Measurements from ENCODE around the gene CTAG1A. TPM values are rescaled to one million over a fixed set of nuclear protein-coding genes. Genes with fewer than 3 reads are reported as not detected.

Gene CTAG1A
- total RNA-seq, 1 experiment from 2014 or later: not detected

- ATAC-seq: no peak
- Histone ChIP-seq H3K9me3 (ENCODE audit: control insufficient read depth in 1 of 2, insufficient read depth in 1 of 2, low read depth in 1 of 2, low read length in 2 of 2) (no peaks in the 10 kb centered on the region), H4K20me1 (ENCODE audit: insufficient read depth) (no peaks in the 10 kb centered on the region), H3K79me2 (ENCODE audit: insufficient read depth, low read length) (no peaks in the 10 kb centered on the region), H3K27ac (ENCODE audit: low read depth, low read length) (no peak overlapping the region), H3K27me3 (ENCODE audit: insufficient read depth, low read length) (no peaks in the 10 kb centered on the region), H3K4me2 (ENCODE audit: low read length) (no peak overlapping the region), H3K9me2 (ENCODE audit: insufficient read depth) (no peaks in the 10 kb centered on the region), H3K36me3 (ENCODE audit: control insufficient read depth in 1 of 2, insufficient read depth in 2 of 2, low read length in 2 of 2) (no peaks in the 10 kb centered on the region), H3K9ac (ENCODE audit: low read length) (no peak overlapping the region), H3K4me1 (ENCODE audit: control insufficient read depth in 1 of 2, insufficient read depth in 2 of 2, low read length in 2 of 2) (peaks cover 6 to 11% of the 10 kb centered on the region in 2 experiments; a peak in 3 of 4 replicates), H3K4me3 (replicated peaks in 1 of 2; ENCODE audit: low read depth in 1 of 2, low read length in 2 of 2) (no peak overlapping the region), H2AFZ (ENCODE audit: low read depth, low read length, poor library complexity, severe bottlenecking) (no peak overlapping the region)
- POLR2A ChIA-PET: no interaction called here
- no TSS peak for BruUV-seq (replicated peaks)
- TF ChIP-seq EZH2phosphoT487 (IDR thresholded peaks at IDR 0.05; ENCODE audit: borderline replicate concordance) (no peak), ZFX (IDR thresholded peaks at IDR 0.05) (no peak), JUND (IDR thresholded peaks at IDR 0.05) (no peak)
- TF ChIP-seq, protein P1, sequence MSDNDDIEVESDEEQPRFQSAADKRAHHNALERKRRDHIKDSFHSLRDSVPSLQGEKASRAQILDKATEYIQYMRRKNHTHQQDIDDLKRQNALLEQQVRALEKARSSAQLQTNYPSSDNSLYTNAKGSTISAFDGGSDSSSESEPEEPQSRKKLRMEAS (IDR thresholded peaks at IDR 0.05): no peak
- CTCF ChIA-PET: no interaction called here
- RAD21 ChIA-PET (ENCODE audit: low non-redundant PET in 1 of 2, low total read pairs in 2 of 2, uncharacterized antibody in 2 of 2, unreplicated experiment in 2 of 2): no interaction called here
- intact Hi-C loops (cut with micrococcal nuclease): no loop called here
- no peak for DNase-seq (ENCODE audit: low read depth, low spot score)
Observed at GRCh38 chrX:154593201-154593600, 8.3 kb downstream of the CTAG1A start.

GRCh38 chrX:154594491-154594890 is 9.6 kb downstream of the CTAG1A start:
- H3K27ac ChIP-seq (ENCODE audit: low read depth, low read length): no peak overlapping the region
- H3K9ac ChIP-seq (ENCODE audit: low read length): no peak overlapping the region
- no peak overlapping the region for H3K4me2 ChIP-seq (ENCODE audit: low read length)
- intact Hi-C loops (cut with micrococcal nuclease): no loop called here
- TF ChIP-seq CBX3 (IDR thresholded peaks at IDR 0.05; ENCODE audit: low read depth): no peak
- no peak for TF ChIP-seq SIN3A (IDR thresholded peaks at IDR 0.05; ENCODE audit: low read depth)
- TF ChIP-seq EZH2 (IDR thresholded peaks at IDR 0.05): no peak
- TF ChIP-seq ZFX (IDR thresholded peaks at IDR 0.05): no peak
- no peak for TF ChIP-seq FOSL1 (IDR thresholded peaks at IDR 0.05; ENCODE audit: low read depth)
- TF ChIP-seq, protein P2, sequence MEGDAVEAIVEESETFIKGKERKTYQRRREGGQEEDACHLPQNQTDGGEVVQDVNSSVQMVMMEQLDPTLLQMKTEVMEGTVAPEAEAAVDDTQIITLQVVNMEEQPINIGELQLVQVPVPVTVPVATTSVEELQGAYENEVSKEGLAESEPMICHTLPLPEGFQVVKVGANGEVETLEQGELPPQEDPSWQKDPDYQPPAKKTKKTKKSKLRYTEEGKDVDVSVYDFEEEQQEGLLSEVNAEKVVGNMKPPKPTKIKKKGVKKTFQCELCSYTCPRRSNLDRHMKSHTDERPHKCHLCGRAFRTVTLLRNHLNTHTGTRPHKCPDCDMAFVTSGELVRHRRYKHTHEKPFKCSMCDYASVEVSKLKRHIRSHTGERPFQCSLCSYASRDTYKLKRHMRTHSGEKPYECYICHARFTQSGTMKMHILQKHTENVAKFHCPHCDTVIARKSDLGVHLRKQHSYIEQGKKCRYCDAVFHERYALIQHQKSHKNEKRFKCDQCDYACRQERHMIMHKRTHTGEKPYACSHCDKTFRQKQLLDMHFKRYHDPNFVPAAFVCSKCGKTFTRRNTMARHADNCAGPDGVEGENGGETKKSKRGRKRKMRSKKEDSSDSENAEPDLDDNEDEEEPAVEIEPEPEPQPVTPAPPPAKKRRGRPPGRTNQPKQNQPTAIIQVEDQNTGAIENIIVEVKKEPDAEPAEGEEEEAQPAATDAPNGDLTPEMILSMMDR (IDR thresholded peaks at IDR 0.05 in 2 of 3, conservative IDR thresholded peaks at IDR 0.05 in 1 of 3; ENCODE audit: borderline replicate concordance in 1 of 3, insufficient read depth in 1 of 3, low read depth in 2 of 3, low read length in 2 of 3): no peak
- no peak for TF ChIP-seq CEBPB (IDR thresholded peaks at IDR 0.05; ENCODE audit: low read depth)
- no peak for TF ChIP-seq ELF1 (IDR thresholded peaks at IDR 0.05; ENCODE audit: borderline replicate concordance, low read depth)
- no peak for TF ChIP-seq ZBTB33 (IDR thresholded peaks at IDR 0.05; ENCODE audit: extremely low read depth, insufficient replicate concordance, low read length)
- no peak for TF ChIP-seq ZNF274 (IDR thresholded peaks at IDR 0.05; ENCODE audit: low read depth, low read length)
- TF ChIP-seq JUND (IDR thresholded peaks at IDR 0.05): no peak
- TF ChIP-seq TCF7L2 (IDR thresholded peaks at IDR 0.05; ENCODE audit: borderline replicate concordance, extremely low read depth, insufficient read depth, insufficient read length): no peak
- TF ChIP-seq EGR1 (IDR thresholded peaks at IDR 0.05; ENCODE audit: low read depth): no peak
- no peaks in the 10 kb centered on the region for H3K79me2 ChIP-seq (ENCODE audit: insufficient read depth, low read length)
- no peaks in the 10 kb centered on the region for H3K36me3 ChIP-seq (ENCODE audit: control insufficient read depth in 1 of 2, insufficient read depth in 2 of 2, low read length in 2 of 2)
- no peaks in the 10 kb centered on the region for H4K20me1 ChIP-seq (ENCODE audit: insufficient read depth)
- H3K4me1 ChIP-seq (ENCODE audit: control insufficient read depth in 1 of 2, insufficient read depth in 2 of 2, low read length in 2 of 2): peaks cover 6 to 11% of the 10 kb centered on the region in 2 experiments; a peak in 3 of 4 replicates
- no peak for DNase-seq (ENCODE audit: low read depth, low spot score)
- no TSS peak for BruUV-seq (replicated peaks)
- ATAC-seq: no peak
- CTCF ChIA-PET: no interaction called here
- POLR2A ChIA-PET: no interaction called here
- H3K4me3 ChIP-seq (replicated peaks in 1 of 2; ENCODE audit: low read depth in 1 of 2, low read length in 2 of 2): no peak overlapping the region
- H3K9me3 ChIP-seq (ENCODE audit: control insufficient read depth in 1 of 2, insufficient read depth in 1 of 2, low read depth in 1 of 2, low read length in 2 of 2): no peaks in the 10 kb centered on the region
- RAD21 ChIA-PET (ENCODE audit: low non-redundant PET in 1 of 2, low total read pairs in 2 of 2, uncharacterized antibody in 2 of 2, unreplicated experiment in 2 of 2): no interaction called here
- no peaks in the 10 kb centered on the region for H3K9me2 ChIP-seq (ENCODE audit: insufficient read depth)
- H2AFZ ChIP-seq (ENCODE audit: low read depth, low read length, poor library complexity, severe bottlenecking): no peak overlapping the region
- H3K27me3 ChIP-seq (ENCODE audit: insufficient read depth, low read length): no peaks in the 10 kb centered on the region
